Endothelial cell of umbilical vein (primary cell): ENCODE results near the gene PKNOX2. TPM values are rescaled to one million over a fixed set of nuclear protein-coding genes. Genes with fewer than 3 reads are reported as not detected.

Experiments
- BruUV-seq: library from RNA; stranded (reverse); fragments of 400-500 nt; replicated peaks from 2 replicates; lab custom pipeline; 2021; lab: Mats Ljungman, UMichigan
- CTCF ChIA-PET: fragments of 300-600, 350-600 bp; sonication (Branson Sonifier 250); formaldehyde crosslinking; loops from one replicate; lab custom pipeline; 2021; ENCODE audit warnings: antibody characterized with exemption, inconsistent platforms; lab: Charles Lee
- POLR2A ChIA-PET: fragments of 300-600, 350-600 bp; sonication (Branson Sonifier 250); formaldehyde crosslinking; loops from one replicate; lab custom pipeline; 2021; ENCODE audit warnings: antibody characterized with exemption, inconsistent platforms; lab: Charles Lee
- DNase-seq: peaks from one replicate; pipeline ENCODE4 v3.0.0-alpha.2; 2011; ENCODE audit warnings: low read depth, low spot score
- FAIRE-seq: peaks from 2 replicates; lab custom pipeline; 2011; peaks lifted over from hg19 to GRCh38; lab: Jason Lieb, UNC
- H2AFZ ChIP-seq: 2 replicates; pipeline ENCODE4 v1.6.0; 2012; ENCODE audit warnings: low read depth, low read length, control low read depth, inconsistent platforms
- H3K27ac ChIP-seq: 2 replicates; pipeline ENCODE4 v1.5.1; 2011; ENCODE audit warnings: low read depth, mild to moderate bottlenecking, control low read depth, low read length, moderate library complexity; ENCODE audit not compliant: insufficient read depth
- H3K27me3 ChIP-seq, 2 experiments: 2 replicates each; pipeline versions ENCODE4 v1.6.0 to v1.6.1; 2011; ENCODE audit warnings: low read length in 2 of 2, mixed read lengths in 1 of 2; ENCODE audit not compliant: control insufficient read depth in 2 of 2, insufficient read depth in 2 of 2
- H3K36me3 ChIP-seq, 2 experiments: 2 replicates in 1 of 2; 3 replicates in 1 of 2; pipeline ENCODE4 v1.5.1; 2011; ENCODE audit warnings: low read length in 2 of 2, mild to moderate bottlenecking in 1 of 2, moderate library complexity in 1 of 2; ENCODE audit not compliant: control insufficient read depth in 2 of 2, insufficient read depth in 2 of 2; ENCODE audit errors: extremely low read depth in 1 of 2
- H3K4me1 ChIP-seq: 3 replicates; pipeline ENCODE4 v1.5.1; 2011; ENCODE audit warnings: mild to moderate bottlenecking, low read length; ENCODE audit not compliant: control insufficient read depth, insufficient read depth; ENCODE audit errors: extremely low read depth
- H3K4me2 ChIP-seq: 2 replicates; pipeline ENCODE4 v1.6.1; 2011; ENCODE audit warnings: low read length, control low read depth, mixed read lengths; ENCODE audit not compliant: insufficient read depth
- H3K4me3 ChIP-seq, 3 experiments: fragments of 200-600 bp in 1 of 3; sonication (generic), shearing (Covaris generic) in 1 of 3; replicated peaks in 1 of 3; 2 replicates each; pipeline ENCODE4 v1.5.1; 2011 to 2016; ENCODE audit warnings: control low read depth in 3 of 3, low read length in 3 of 3, mild to moderate bottlenecking in 2 of 3, inconsistent platforms in 1 of 3, low read depth in 1 of 3, moderate library complexity in 1 of 3; ENCODE audit not compliant: insufficient read depth in 1 of 3
- H3K79me2 ChIP-seq: 2 replicates; pipeline ENCODE4 v1.6.0; 2012; ENCODE audit warnings: low read length, inconsistent platforms; ENCODE audit not compliant: control insufficient read depth, insufficient read depth
- H3K9ac ChIP-seq: replicated peaks from 2 replicates; pipeline ENCODE3; 2011; ENCODE audit warnings: low read length, control low read depth; ENCODE audit not compliant: insufficient read depth; ENCODE audit errors: extremely low read depth
- H3K9me1 ChIP-seq: replicated peaks from 3 replicates; pipeline ENCODE4 v1.6.0; 2011; ENCODE audit warnings: mild to moderate bottlenecking, low read length; ENCODE audit not compliant: control insufficient read depth, insufficient read depth; ENCODE audit errors: extremely low read depth
- H3K9me3 ChIP-seq: replicated peaks from 2 replicates; pipeline ENCODE4 v1.5.1; 2012; ENCODE audit warnings: low read length, inconsistent platforms; ENCODE audit not compliant: control insufficient read depth, insufficient read depth
- H4K20me1 ChIP-seq: replicated peaks from 2 replicates; pipeline ENCODE3; 2011; ENCODE audit warnings: mild to moderate bottlenecking, low read length; ENCODE audit not compliant: control insufficient read depth, insufficient read depth; ENCODE audit errors: extremely low read depth
- FOS ChIP-seq: IDR thresholded peaks from 2 replicates; pipeline ENCODE4 v1.6.1; 2011; ENCODE audit warnings: mild to moderate bottlenecking, low read length, moderate library complexity, borderline replicate concordance; ENCODE audit not compliant: insufficient read depth
- JUN ChIP-seq: IDR thresholded peaks from 2 replicates; pipeline ENCODE4 v1.6.1; 2011; ENCODE audit warnings: borderline replicate concordance, low read depth; ENCODE audit not compliant: insufficient read length, insufficient read depth
- MYC ChIP-seq: IDR thresholded peaks from one replicate; pipeline ENCODE4 v1.6.1; 2011; ENCODE audit warnings: mild to moderate bottlenecking, low read depth, low read length
- POLR2AphosphoS5 ChIP-seq: IDR thresholded peaks from 2 replicates; pipeline ENCODE4 v1.6.1; 2012; ENCODE audit warnings: low read depth, mild to moderate bottlenecking, control low read depth, low read length, moderate library complexity; ENCODE audit not compliant: insufficient read depth
- dilution Hi-C: fragments of 300-500 bp; cut with MboI; formaldehyde crosslinking; loops from one replicate; pipeline ENCODE4 v1.15.0; 2019; ENCODE audit warnings: low sequenced_read_pairs; ENCODE audit not compliant: extremely low pct_ligation_motif_present
- intact Hi-C: fragments of 100-400 bp; cut with micrococcal nuclease; formaldehyde crosslinking; loops from one replicate; pipeline ENCODE4 v1.10.0; 2022
- polyA plus RNA-seq, 4 experiments: library from polyadenylated mRNA; depleted of rRNA in 3 of 4; stranded (reverse) in 3 of 4; unstranded in 1 of 4; fragments of >200 nt; gene quantifications; 2 replicates each; pipeline versions ENCODE4 v1.2.1 to v1.2.3, GENCODE V29; 2011 to 2012; ENCODE audit warnings: missing spikeins in 1 of 4
- total RNA-seq: library from RNA; stranded (reverse); gene quantifications from 2 replicates; pipeline ENCODE4 v1.2.3, GENCODE V29; 2021

Gene PKNOX2
- total and polyA plus RNA-seq, 2 donors (not counting 3 experiments of a cell fraction or from before 2014, with no cell fraction given), result 0.11 to 0.91 TPM

DNA sequence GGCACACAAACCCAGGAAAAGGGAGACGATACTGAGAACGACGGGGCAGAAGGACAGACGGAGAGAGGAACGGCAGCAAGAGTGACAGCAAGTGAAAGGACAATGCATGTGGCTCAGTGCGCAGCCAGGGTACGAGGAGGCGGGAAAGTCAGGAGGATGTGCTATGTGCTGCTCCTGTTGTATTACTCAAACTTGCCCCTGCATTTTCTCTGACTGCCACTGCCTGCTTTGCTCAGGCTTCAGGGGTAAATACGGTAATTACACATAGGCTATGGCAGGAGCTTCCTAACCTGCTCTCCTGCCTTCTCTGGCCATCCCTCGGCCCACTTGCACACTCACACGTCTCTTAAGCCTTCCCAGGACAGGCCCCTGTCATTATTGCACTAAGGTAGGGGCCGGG, 236.7 kb downstream of the PKNOX2 start:
- Histone ChIP-seq H3K9me3 (no peaks in the 10 kb centered on the region), H3K36me3 (no peaks in the 10 kb centered on the region), H2AFZ (no peak overlapping the region), H4K20me1 (no peaks in the 10 kb centered on the region), H3K27ac (no peak overlapping the region), H3K27me3 (peaks cover 6 to 12% of the 10 kb centered on the region in 2 experiments), H3K9ac (no peak overlapping the region), H3K9me1 (no peaks in the 10 kb centered on the region), H3K4me2 (no peak overlapping the region), H3K4me1 (peaks cover 4% of the 10 kb centered on the region), H3K4me3 (no peak overlapping the region), H3K79me2 (no peaks in the 10 kb centered on the region)
- intact Hi-C loops, result no loop called here
- ChIA-PET POLR2A (no interaction called here), CTCF (interaction anchor here (1.5 to 2.2 kb wide), 3 partner anchors 16 to 55 kb away, joined by 3 to 10 read pairs (median 4); no protein-coding TSS in a partner anchor)
- BruUV-seq, result no TSS peak
- dilution Hi-C loops, result no loop called here
- FAIRE-seq, result no peak
- DNase-seq, result peak; percentile 15
- TF ChIP-seq FOS, result no peak

DNA sequence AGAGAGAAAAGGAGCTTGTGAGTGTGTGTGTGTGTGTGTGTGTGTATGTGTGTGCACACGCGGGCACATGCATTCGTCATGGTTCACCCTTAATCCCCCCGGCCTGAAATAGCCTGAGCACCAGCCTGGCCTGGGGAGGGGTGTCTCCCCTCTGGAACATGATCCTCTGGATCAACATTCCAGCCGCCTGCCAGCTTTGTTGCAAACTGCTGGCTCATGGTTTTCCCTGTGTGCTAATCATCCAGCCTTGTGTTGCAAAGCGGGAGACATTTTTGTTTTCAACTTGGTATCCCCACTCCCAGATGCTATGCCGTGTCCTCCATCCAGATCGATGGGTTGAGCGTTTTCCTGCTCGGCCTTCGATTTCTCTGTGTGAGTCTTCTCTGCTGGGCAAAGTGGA, 237.2 kb downstream of the PKNOX2 start:
- no peaks in the 10 kb centered on the region for H3K9me1 ChIP-seq
- intact Hi-C loops, result no loop called here
- CTCF ChIA-PET, result interaction anchor here (1.2 to 2.2 kb wide), 4 partner anchors 17 to 260 kb away, joined by 3 to 10 read pairs (median 4); no protein-coding TSS in a partner anchor
- no peak overlapping the region for H3K9ac ChIP-seq
- dilution Hi-C loops, result no loop called here
- POLR2A ChIA-PET, result no interaction called here
- no peaks in the 10 kb centered on the region for H3K36me3 ChIP-seq
- H4K20me1 ChIP-seq, result no peaks in the 10 kb centered on the region
- H2AFZ ChIP-seq, result no peak overlapping the region
- peaks cover 4% of the 10 kb centered on the region for H3K4me1 ChIP-seq
- BruUV-seq, result no TSS peak
- peaks cover 6 to 12% of the 10 kb centered on the region in 2 experiments for H3K27me3 ChIP-seq
- FAIRE-seq (no peak), DNase-seq (no peak)
- H3K4me3 ChIP-seq, result no peak overlapping the region
- no peaks in the 10 kb centered on the region for H3K79me2 ChIP-seq
- H3K9me3 ChIP-seq, result no peaks in the 10 kb centered on the region
- no peak for TF ChIP-seq POLR2AphosphoS5
- no peak for TF ChIP-seq JUN
- no peak for TF ChIP-seq MYC
- H3K27ac ChIP-seq, result no peak overlapping the region
- H3K4me2 ChIP-seq, result no peak overlapping the region
